Upper lobe of right lung (tissue), 1 donor: ENCODE results near the gene TMEM176A. TPM values are rescaled to one million over a fixed set of nuclear protein-coding genes. Genes with fewer than 3 reads are reported as not detected.
A peak's percentile ranks its signal among the peaks of the same experiment; 100 is the strongest.

Experiments
- ATAC-seq: fragments of 200-7000 bp; cut with Tn5 transposase; one replicate; pipeline ENCODE4 v1.9.1; 2020; ENCODE audit warnings: mild to moderate bottlenecking, moderate library complexity
- DNase-seq: peaks from one replicate; pipeline ENCODE4 v3.0.0-alpha.2; 2020
- H3K27ac ChIP-seq: fragments of 200-600 bp; one replicate; pipeline ENCODE4 v1.8.0; 2022
- H3K27me3 ChIP-seq: fragments of 200-600 bp; one replicate; pipeline ENCODE4 v1.8.0; 2022; ENCODE audit warnings: mild to moderate bottlenecking
- H3K36me3 ChIP-seq: fragments of 200-600 bp; one replicate; pipeline ENCODE4 v1.8.0; 2022
- H3K4me1 ChIP-seq: fragments of 200-600 bp; one replicate; pipeline ENCODE4 v1.8.0; 2022
- H3K4me3 ChIP-seq: fragments of 200-600 bp; one replicate; pipeline ENCODE4 v1.8.0; 2022; ENCODE audit warnings: mild to moderate bottlenecking
- H3K9me3 ChIP-seq: fragments of 200-600 bp; one replicate; pipeline ENCODE4 v1.8.0; 2022
- CTCF ChIP-seq: fragments of 200-600 bp; IDR thresholded peaks from one replicate; pipeline ENCODE4 v1.8.0; 2022; ENCODE audit warnings: antibody characterized with exemption
- intact Hi-C: fragments of 100-400 bp; cut with DNase I; formaldehyde crosslinking; loops from one replicate; pipeline ENCODE4 v1.11.0; 2022
- total RNA-seq: library from RNA; stranded (reverse); fragmentation: NEBNext Ultra II Directional; extraction: Animal tissue kit (Norgen Biotek cat#: 25700); gene quantifications from one replicate; pipeline ENCODE4 v1.2.1, GENCODE V29; 2021
- donor health status: DM: no; HTN: yes; CAD: no; lungs with severe emphysema.

The TMEM176A gene
- total RNA-seq, 1 donor from 2014 or later, result 63.7 TPM

- H3K4me1 ChIP-seq, result peaks cover 6% of the 10 kb centered on the region
- H3K36me3 ChIP-seq, result no peaks in the 10 kb centered on the region
- ATAC-seq (no peak), DNase-seq (no peak)
- H3K27me3 ChIP-seq, result peaks cover 17% of the 10 kb centered on the region
- no peak overlapping the region for H3K27ac ChIP-seq
- no peaks in the 10 kb centered on the region for H3K9me3 ChIP-seq
- intact Hi-C loops, result no loop called here
- H3K4me3 ChIP-seq, result no peak overlapping the region
- no peak for TF ChIP-seq CTCF
Measured at GRCh38 chr7:150848561-150849115, 48.1 kb downstream of the TMEM176A start.

- peaks cover 17% of the 10 kb centered on the region for H3K27me3 ChIP-seq
- no peak for TF ChIP-seq CTCF
- DNase-seq, result no peak
- no peaks in the 10 kb centered on the region for H3K36me3 ChIP-seq
- peaks cover 6% of the 10 kb centered on the region for H3K4me1 ChIP-seq
- ATAC-seq, result no peak
- H3K27ac ChIP-seq, result no peak overlapping the region
- no peaks in the 10 kb centered on the region for H3K9me3 ChIP-seq
- intact Hi-C loops, result no loop called here
- H3K4me3 ChIP-seq, result no peak overlapping the region
Measured at GRCh38 chr7:150849204-150849775, 48.7 kb downstream of the TMEM176A start.

GRCh38 chr7:150850273-150850672 is 49.7 kb downstream of the TMEM176A start:
- Histone ChIP-seq H3K4me1 (peaks cover 3% of the 10 kb centered on the region), H3K9me3 (no peaks in the 10 kb centered on the region), H3K4me3 (no peak overlapping the region), H3K36me3 (no peaks in the 10 kb centered on the region), H3K27ac (no peak overlapping the region), H3K27me3 (peaks cover 17% of the 10 kb centered on the region)
- intact Hi-C loops, result no loop called here
- ATAC-seq (no peak), DNase-seq (no peak)
- no peak for TF ChIP-seq CTCF

- Histone ChIP-seq H3K36me3 (no peaks in the 10 kb centered on the region), H3K27me3 (peaks cover 17% of the 10 kb centered on the region), H3K27ac (no peak overlapping the region), H3K4me1 (no peaks in the 10 kb centered on the region), H3K9me3 (no peaks in the 10 kb centered on the region), H3K4me3 (no peak overlapping the region)
- DNase-seq (no peak), ATAC-seq (no peak)
- TF ChIP-seq CTCF, result no peak
- intact Hi-C loops, result no loop called here
Measured at GRCh38 chr7:150851492-150852370, 51.2 kb downstream of the TMEM176A start.

- intact Hi-C loops, result no loop called here
- H3K4me3 ChIP-seq, result no peak within 1 kb of the TSS
- H3K9me3 ChIP-seq, result no peaks in the 10 kb centered on the region
- ATAC-seq, result peak; percentile 61
- H3K4me1 ChIP-seq, result no peaks in the 10 kb centered on the region
- peaks cover 17% of the 10 kb centered on the region for H3K27me3 ChIP-seq
- no peak for TF ChIP-seq CTCF
- DNase-seq, result no peak
- H3K36me3 ChIP-seq, result no peaks in the 10 kb centered on the region
- no peak within 1 kb of the TSS for H3K27ac ChIP-seq
Measured at GRCh38 chr7:150852371-150852905, 51.9 kb downstream of the TMEM176A start, which contains the start of gene AOC1. TSS of gene AOC1 (plus strand) at chr7:150852517. CDS start at chr7:150856471, 3,954 bp downstream.
